GM12864 (cell line): ENCODE measurements around the gene SLC39A3.

Source experiments
- DNase-seq: peaks from one replicate; pipeline ENCODE4 v3.0.0-alpha.2; 2011; ENCODE audit warnings: low read depth
- H3K4me3 ChIP-seq: 2 replicates; pipeline ENCODE4 v1.5.1; 2011; ENCODE audit warnings: mild to moderate bottlenecking, low read depth, low read length, control low read depth
- CTCF ChIP-seq: IDR thresholded peaks from 2 replicates; pipeline ENCODE4 v1.5.1; 2011; ENCODE audit warnings: low read depth, mild to moderate bottlenecking, moderate library complexity, low read length, control low read depth, inconsistent platforms; ENCODE audit errors: missing control alignments

Gene SLC39A3

GRCh38 chr19:2711172-2711874, 28.5 kb downstream of the SLC39A3 start:
- no peak overlapping the region for H3K4me3 ChIP-seq
- no peak for DNase-seq
- TF ChIP-seq CTCF, result no peak

- no peak for DNase-seq
- no peak for TF ChIP-seq CTCF
- H3K4me3 ChIP-seq, result no peak overlapping the region
Measured at GRCh38 chr19:2706251-2706650, 33.6 kb downstream of the SLC39A3 start.

- H3K4me3 ChIP-seq, result no peak overlapping the region
- no peak for TF ChIP-seq CTCF
- DNase-seq, result no peak
Measured at GRCh38 chr19:2703691-2704216, 36.1 kb downstream of the SLC39A3 start.

GRCh38 chr19:2703077-2703437, 36.8 kb downstream of the SLC39A3 start:
- H3K4me3 ChIP-seq, result peak overlapping the region; percentile 2; the same call in 1 of the 2 replicates
- TF ChIP-seq CTCF, result no peak
- DNase-seq, result no peak

GRCh38 chr19:2702170-2703076, 37.4 kb downstream of the SLC39A3 start, which contains the start of gene GNG7:
GNG7 (minus strand) TSS chr19:2702694; CDS start chr19:2520688, 182,006 bp downstream.
- H3K4me3 ChIP-seq, result peak within 1 kb of the TSS; percentile 87
- DNase-seq, result peak; percentile 44
- no peak for TF ChIP-seq CTCF

- no peak for DNase-seq
- H3K4me3 ChIP-seq, result peak overlapping the region; percentile 87
- TF ChIP-seq CTCF, result no peak
Measured at GRCh38 chr19:2701361-2702169, 38.3 kb downstream of the SLC39A3 start.
